ENCODE data around the gene CARD10.

DNA sequence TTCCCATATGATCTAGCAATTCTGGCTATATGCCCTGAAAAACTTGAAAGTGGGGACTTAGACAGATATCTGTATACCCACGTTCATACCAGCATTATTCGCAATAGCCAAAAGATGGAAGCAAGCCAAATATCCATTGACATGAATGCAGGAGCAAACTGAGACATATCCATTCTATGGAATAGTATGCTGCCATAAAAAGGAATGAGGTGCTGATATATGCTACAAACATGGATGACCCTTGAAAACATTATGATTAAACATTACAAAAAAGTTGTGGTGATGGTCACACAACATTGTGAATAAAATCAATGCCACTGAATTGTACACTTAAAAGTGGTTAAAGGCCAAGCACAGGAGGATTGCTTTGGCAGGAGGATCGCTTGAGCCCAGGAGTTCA is 58.5 kb downstream of the CARD10 start:
- TF ChIP-seq, protein P1, sequence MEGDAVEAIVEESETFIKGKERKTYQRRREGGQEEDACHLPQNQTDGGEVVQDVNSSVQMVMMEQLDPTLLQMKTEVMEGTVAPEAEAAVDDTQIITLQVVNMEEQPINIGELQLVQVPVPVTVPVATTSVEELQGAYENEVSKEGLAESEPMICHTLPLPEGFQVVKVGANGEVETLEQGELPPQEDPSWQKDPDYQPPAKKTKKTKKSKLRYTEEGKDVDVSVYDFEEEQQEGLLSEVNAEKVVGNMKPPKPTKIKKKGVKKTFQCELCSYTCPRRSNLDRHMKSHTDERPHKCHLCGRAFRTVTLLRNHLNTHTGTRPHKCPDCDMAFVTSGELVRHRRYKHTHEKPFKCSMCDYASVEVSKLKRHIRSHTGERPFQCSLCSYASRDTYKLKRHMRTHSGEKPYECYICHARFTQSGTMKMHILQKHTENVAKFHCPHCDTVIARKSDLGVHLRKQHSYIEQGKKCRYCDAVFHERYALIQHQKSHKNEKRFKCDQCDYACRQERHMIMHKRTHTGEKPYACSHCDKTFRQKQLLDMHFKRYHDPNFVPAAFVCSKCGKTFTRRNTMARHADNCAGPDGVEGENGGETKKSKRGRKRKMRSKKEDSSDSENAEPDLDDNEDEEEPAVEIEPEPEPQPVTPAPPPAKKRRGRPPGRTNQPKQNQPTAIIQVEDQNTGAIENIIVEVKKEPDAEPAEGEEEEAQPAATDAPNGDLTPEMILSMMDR (IDR thresholded peaks at IDR 0.05) = no peak
- no peak for TF ChIP-seq EZH2phosphoT487 (IDR thresholded peaks at IDR 0.05)

Data from neural progenitor cell (in vitro differentiated cells).